A549 (cell line): Measurements from ENCODE around the gene NOL3. TPM values are rescaled to one million over a fixed set of nuclear protein-coding genes. Genes with fewer than 3 reads are reported as not detected.

Source experiments
- ATAC-seq, 2 experiments: fragments of 200-7000 bp in 1 of 2; fragments of >200 bp in 1 of 2; cut with Nextera tagmentation in 1 of 2; cut with Tn5 transposase in 1 of 2; 3 replicates each; pipeline versions ENCODE4 v1.8.0 to v1.9.1; 2018 to 2020; ENCODE audit warnings: mild to moderate bottlenecking in 1 of 2, moderate library complexity in 1 of 2
- CTCF ChIA-PET: fragments of 300-600 bp; sonication (Branson Sonifier 250); formaldehyde crosslinking; extraction: SDS; loops from one replicate; lab custom pipeline; 2021; ENCODE audit warnings: antibody characterized with exemption, inconsistent platforms; lab: Yijun Ruan, JAX
- POLR2A ChIA-PET: fragments of 350-600 bp; formaldehyde crosslinking; extraction: SDS; loops from one replicate; lab custom pipeline; 2021; ENCODE audit warnings: antibody characterized with exemption, inconsistent platforms; lab: Yijun Ruan, JAX
- DNase-seq, 2 experiments: peaks; one replicate each; pipeline versions ENCODE4 v3.0.0 to v3.0.0-alpha.2; 2011 to 2016; ENCODE audit warnings: low read depth in 1 of 2, low spot score in 1 of 2
- FAIRE-seq: peaks from 2 replicates; lab custom pipeline; 2011; peaks lifted over from hg19 to GRCh38; lab: Jason Lieb, UNC
- H3K27ac ChIP-seq, 2 experiments: fragments of >200 bp; sonication (Bioruptor Twin); formaldehyde crosslinking; 3 replicates each; pipeline ENCODE4 v1.5.1; 2016 to 2017
- H3K4me1 ChIP-seq: fragments of >200 bp; sonication (Bioruptor Twin); formaldehyde crosslinking; 3 replicates; pipeline ENCODE4 v1.6.1; 2016
- H3K4me2 ChIP-seq: fragments of >200 bp; sonication (Bioruptor Twin); formaldehyde crosslinking; 3 replicates; pipeline ENCODE4 v1.6.1; 2016
- H3K4me3 ChIP-seq: fragments of >200 bp; sonication (Bioruptor Twin); formaldehyde crosslinking; 3 replicates; pipeline ENCODE4 v1.5.1; 2016
- H3K9me3 ChIP-seq: fragments of >200 bp; sonication (Bioruptor Twin); formaldehyde crosslinking; 3 replicates; pipeline ENCODE4 v1.6.1; 2016
- CEBPB ChIP-seq, 2 experiments: fragments of >200 bp in 1 of 2; sonication (Bioruptor Twin) in 1 of 2; formaldehyde crosslinking in 1 of 2; IDR thresholded peaks; 2 replicates each; pipeline ENCODE4 v1.6.1; 2012 to 2016
- EHMT2 ChIP-seq: fragments of 200-600 bp; sonication (generic); IDR thresholded peaks from 2 replicates; pipeline ENCODE4 v1.6.1; 2016; ENCODE audit warnings: antibody characterized with exemption, low read depth, mild to moderate bottlenecking, moderate library complexity
- EP300 ChIP-seq, 2 experiments: fragments of >200 bp; sonication (Bioruptor Twin); formaldehyde crosslinking; IDR thresholded peaks; 2 replicates in 1 of 2; 3 replicates in 1 of 2; pipeline ENCODE4 v1.6.1; 2016 to 2017
- HMGXB4 ChIP-seq: fragments of 250-450 bp; sonication (Bioruptor Pico); IDR thresholded peaks from 2 replicates; pipeline ENCODE4 v1.5.0; 2021; ENCODE audit warnings: mild to moderate bottlenecking, moderate library complexity, borderline replicate concordance
- HOXB13 ChIP-seq: fragments of 250-450 bp; sonication (Bioruptor Pico); IDR thresholded peaks from 2 replicates; pipeline ENCODE4 v1.5.0; 2020; ENCODE audit warnings: low read depth, mild to moderate bottlenecking, moderate library complexity
- KDM5A ChIP-seq: fragments of 200-600 bp; sonication (generic); IDR thresholded peaks from 2 replicates; pipeline ENCODE4 v1.6.1; 2016; ENCODE audit warnings: antibody characterized with exemption, mild to moderate bottlenecking
- MAFK ChIP-seq: fragments of 450-650 bp; IDR thresholded peaks from 2 replicates; pipeline ENCODE4 v1.6.1; 2014; ENCODE audit not compliant: partially characterized antibody
- MYC ChIP-seq: IDR thresholded peaks from 2 replicates; pipeline ENCODE4 v1.6.1; 2012; ENCODE audit warnings: mild to moderate bottlenecking, inconsistent platforms, low read length, improper control_type of control experiment, borderline replicate concordance
- NR3C1 ChIP-seq: fragments of >200 bp; sonication (Bioruptor Twin); formaldehyde crosslinking; IDR thresholded peaks from 3 replicates; pipeline ENCODE4 v1.6.1; 2017
- PBX3 ChIP-seq: IDR thresholded peaks from 2 replicates; pipeline ENCODE4 v1.6.1; 2012
- ZC3H11A ChIP-seq: fragments of 450-650 bp; IDR thresholded peaks from 2 replicates; pipeline ENCODE4 v1.6.1; 2014; ENCODE audit warnings: antibody characterized with exemption, mild to moderate bottlenecking
- WGBS: methylation state at CpG from one replicate; pipeline ENCODE4 v1.1.6; 2017; ENCODE audit errors: missing lambda C conversion rate; 5-methylcytosine and 5-hydroxymethylcytosine counted together
- polyA plus RNA-seq, 4 experiments: library from polyadenylated mRNA; depleted of rRNA in 3 of 4; stranded (reverse); fragments of >200 nt; fragmentation: RNase III in 1 of 4; extraction: RNeasy Plus Mini Kit Qiagen cat#74134 plus additional on column Dnase treatment in 1 of 4; gene quantifications; 2 replicates in 3 of 4; 3 replicates in 1 of 4; pipeline ENCODE4 v1.2.3, GENCODE V29; 2011 to 2017

The NOL3 gene
- polyA plus RNA-seq, 2 of the 4 experiments (the other 2 are of a cell fraction), result 22.6 to 39.1 TPM

- FAIRE-seq, result no peak
- H3K9me3 ChIP-seq, result no peaks in the 10 kb centered on the region
- ChIA-PET POLR2A (interaction anchor here (0.9 to 1.4 kb wide), 4 partner anchors 10 to 39 kb away, joined by 3 to 5 read pairs (median 4); partner anchors contain the start of gene TMEM208), CTCF (interaction anchor here (1.7 to 10.5 kb wide), 4 partner anchors 7 to 253 kb away, joined by 7 to 105 read pairs (median 8); partner anchors contain the start of genes E2F4, ELMO3 and TMEM208)
- H3K27ac ChIP-seq, result peak overlapping the region; percentile 38 to 73; a peak in 4 of 6 replicates
- WGBS, result 81% methylated on average over 20 of the region's 21 CpGs
- H3K4me3 ChIP-seq, result no peak overlapping the region
- TF ChIP-seq MAFK (peak; percentile 24), HMGXB4 (CRISPR knock-in tag) (no peak), EP300 (IDR thresholded peaks at IDR 0.05) (no peak), NR3C1 (no peak)
- peaks cover 20% of the 10 kb centered on the region for H3K4me1 ChIP-seq
- H3K4me2 ChIP-seq, result peak overlapping the region; percentile 31; the same call in 1 of the 3 replicates
- peak; percentile 49 to 56 for ATAC-seq
- peak; percentile 32 to 53 for DNase-seq
These were observed 37.1 kb downstream of the NOL3 start for GRCh38 chr16:67207249-67208091.

- Histone ChIP-seq H3K4me2 (peak overlapping the region; percentile 31; the same call in 1 of the 3 replicates), H3K27ac (peak overlapping the region; percentile 38 to 73; a peak in 4 of 6 replicates), H3K4me1 (peaks cover 25% of the 10 kb centered on the region), H3K4me3 (no peak overlapping the region), H3K9me3 (no peaks in the 10 kb centered on the region)
- ChIA-PET POLR2A (interaction anchor here (1.1 to 1.4 kb wide), 3 partner anchors 10 to 38 kb away, joined by 3 to 5 read pairs (median 5); partner anchors contain the start of gene TMEM208), CTCF (interaction anchor here (0.8 to 10.5 kb wide), 6 partner anchors 12 to 254 kb away, joined by 3 to 105 read pairs (median 5); partner anchors contain the start of genes E2F4, ELMO3 and TMEM208)
- DNase-seq, result no peak
- WGBS, result 87% methylated on average over 8 of the region's 11 CpGs
- FAIRE-seq, result no peak
- ATAC-seq, result peak in 1 of 2 experiments; percentile 3; a peak in 1 of 6 replicates
- TF ChIP-seq EHMT2, result no peak
- TF ChIP-seq MYC, result no peak
- no peak for TF ChIP-seq KDM5A
- TF ChIP-seq ZC3H11A, result no peak
- no peak for TF ChIP-seq HOXB13 (CRISPR knock-in tag)
- no peak for TF ChIP-seq CEBPB (IDR thresholded peaks at IDR 0.05)
- no peak for TF ChIP-seq NR3C1
- TF ChIP-seq, all 56 proteins: peak for 0
These were observed 38.0 kb downstream of the NOL3 start for GRCh38 chr16:67208154-67208896.

- no peak overlapping the region for H3K4me2 ChIP-seq
- ATAC-seq (peak in 1 of 2 experiments; percentile 1; a peak in 1 of 6 replicates), FAIRE-seq (no peak), DNase-seq (no peak)
- ChIA-PET CTCF (interaction anchor here (0.8 to 10.5 kb wide), 10 partner anchors 9 to 256 kb away, joined by 3 to 105 read pairs (median 4); partner anchors contain the start of genes B3GNT9, CES3, E2F4 and ELMO3), POLR2A (interaction anchor here (3.7 kb wide), 1 partner anchor 17 kb away, joined by 11 read pairs; the partner anchor contains the start of gene TMEM208)
- no peak for TF ChIP-seq PBX3
- H3K9me3 ChIP-seq, result no peaks in the 10 kb centered on the region
- no peak overlapping the region for H3K27ac ChIP-seq
- 84% methylated on average over 8 of the region's 8 CpGs for WGBS
- peaks cover 25% of the 10 kb centered on the region for H3K4me1 ChIP-seq
- H3K4me3 ChIP-seq, result no peak overlapping the region
These were observed 39.2 kb downstream of the NOL3 start for GRCh38 chr16:67209565-67209964.
